H9 (cell line): Measurements from ENCODE around the gene BLTP3B. TPM values are rescaled to one million over a fixed set of nuclear protein-coding genes. Genes with fewer than 3 reads are reported as not detected.

Experiments used
- DNase-seq: peaks from one replicate; pipeline ENCODE4 v3.0.0-alpha.2; 2017
- H2AFZ ChIP-seq: one replicate; pipeline ENCODE4 v1.6.1; 2013; ENCODE audit warnings: mild to moderate bottlenecking, low read length, control low read depth, moderate library complexity
- H2AK5ac ChIP-seq: 2 replicates; pipeline ENCODE4 v1.6.1; 2013; ENCODE audit warnings: low read length, control low read depth, mixed read lengths; ENCODE audit not compliant: insufficient read length
- H2BK120ac ChIP-seq: one replicate; pipeline ENCODE4 v1.6.1; 2013; ENCODE audit warnings: low read depth, mild to moderate bottlenecking, low read length, control low read depth, inconsistent platforms; ENCODE audit not compliant: poor library complexity, severe bottlenecking
- H2BK12ac ChIP-seq: 2 replicates; pipeline ENCODE4 v1.6.1; 2013; ENCODE audit warnings: low read length, control low read depth, mixed read lengths, low read depth; ENCODE audit not compliant: insufficient read length
- H2BK15ac ChIP-seq: 2 replicates; pipeline ENCODE4 v1.6.1; 2013; ENCODE audit warnings: low read depth, low read length, control low read depth
- H2BK20ac ChIP-seq: one replicate; pipeline ENCODE4 v1.6.1; 2013; ENCODE audit warnings: low read depth, mild to moderate bottlenecking, low read length, control low read depth, inconsistent platforms; ENCODE audit not compliant: poor library complexity, severe bottlenecking
- H2BK5ac ChIP-seq: 2 replicates; pipeline ENCODE4 v1.6.1; 2013; ENCODE audit warnings: low read length, control low read depth, mixed read lengths; ENCODE audit not compliant: insufficient read length
- H3K14ac ChIP-seq: 2 replicates; pipeline ENCODE4 v1.6.1; 2013; ENCODE audit warnings: low read length, control low read depth; ENCODE audit not compliant: insufficient read depth
- H3K18ac ChIP-seq: 2 replicates; pipeline ENCODE4 v1.6.1; 2013; ENCODE audit warnings: low read depth, mild to moderate bottlenecking, mixed read lengths, low read length, control low read depth; ENCODE audit not compliant: insufficient read length
- H3K23ac ChIP-seq: 2 replicates; pipeline ENCODE4 v1.6.1; 2013; ENCODE audit warnings: low read length, control low read depth, mixed read lengths, low read depth; ENCODE audit not compliant: insufficient read length
- H3K23me2 ChIP-seq: 2 replicates; pipeline ENCODE4 v1.6.1; 2013; ENCODE audit warnings: low read depth, mild to moderate bottlenecking, mixed read lengths, low read length, control low read depth; ENCODE audit not compliant: insufficient read length, poor library complexity, severe bottlenecking
- H3K27ac ChIP-seq: 2 replicates; pipeline ENCODE4 v1.5.1; 2013; ENCODE audit warnings: low read length, control low read depth, mixed read lengths, low read depth; ENCODE audit not compliant: insufficient read length
- H3K27me3 ChIP-seq: 2 replicates; pipeline ENCODE4 v1.6.1; 2013; ENCODE audit warnings: low read length, control low read depth, inconsistent platforms; ENCODE audit not compliant: insufficient read depth
- H3K4ac ChIP-seq: 2 replicates; pipeline ENCODE4 v1.6.1; 2013; ENCODE audit warnings: low read depth, mild to moderate bottlenecking, control low read depth, inconsistent platforms, low read length, moderate library complexity
- H3K4me1 ChIP-seq: 2 replicates; pipeline ENCODE4 v1.6.1; 2013; ENCODE audit warnings: low read length, control low read depth, inconsistent platforms; ENCODE audit not compliant: insufficient read depth
- H3K4me2 ChIP-seq: 2 replicates; pipeline ENCODE4 v1.6.1; 2013; ENCODE audit warnings: low read length, control low read depth, mixed read lengths; ENCODE audit not compliant: insufficient read length, insufficient read depth
- H3K56ac ChIP-seq: 2 replicates; pipeline ENCODE4 v1.6.1; 2013; ENCODE audit warnings: low read depth, mild to moderate bottlenecking, mixed read lengths, low read length, control low read depth; ENCODE audit not compliant: insufficient read length
- H3K79me1 ChIP-seq: 2 replicates; pipeline ENCODE4 v1.6.1; 2013; ENCODE audit warnings: low read depth, mild to moderate bottlenecking, moderate library complexity, low read length, control low read depth, inconsistent platforms; ENCODE audit not compliant: insufficient read depth, poor library complexity, severe bottlenecking
- H3K79me2 ChIP-seq: 2 replicates; pipeline ENCODE4 v1.6.1; 2013; ENCODE audit warnings: low read length, control low read depth, inconsistent platforms; ENCODE audit not compliant: insufficient read depth
- H3K9ac ChIP-seq: 2 replicates; pipeline ENCODE4 v1.6.1; 2013; ENCODE audit warnings: low read length, control low read depth, mixed read lengths; ENCODE audit not compliant: insufficient read length; ENCODE audit errors: extremely low read depth
- H3K9me3 ChIP-seq: one replicate; pipeline ENCODE4 v1.6.1; 2013; ENCODE audit warnings: low read depth, low read length, inconsistent platforms; ENCODE audit not compliant: control insufficient read depth
- H3T11ph ChIP-seq: one replicate; pipeline ENCODE4 v1.6.1; 2013; ENCODE audit warnings: mild to moderate bottlenecking, low read length, control low read depth, inconsistent platforms
- H4K20me1 ChIP-seq: one replicate; pipeline ENCODE4 v1.6.1; 2013; ENCODE audit not compliant: control insufficient read depth, insufficient read length, insufficient read depth
- H4K5ac ChIP-seq: 2 replicates; pipeline ENCODE4 v1.6.1; 2013; ENCODE audit warnings: low read depth, mild to moderate bottlenecking, mixed read lengths, low read length, control low read depth; ENCODE audit not compliant: insufficient read length
- H4K8ac ChIP-seq: replicated peaks from 2 replicates; pipeline ENCODE4 v1.6.1; 2013; ENCODE audit warnings: low read length, control low read depth, mixed read lengths, low read depth; ENCODE audit not compliant: insufficient read length
- H4K91ac ChIP-seq: 2 replicates; pipeline ENCODE4 v1.6.1; 2013; ENCODE audit warnings: low read depth, mild to moderate bottlenecking, moderate library complexity, mixed read lengths, low read length, control low read depth; ENCODE audit not compliant: insufficient read length
- H3K27ac Mint-ChIP-seq, 3 experiments: 2 replicates in 2 of 3; 3 replicates in 1 of 3; pipeline ENCODE4 v1.8.0; 2020 to 2021; ENCODE audit warnings: mixed read lengths in 3 of 3, mild to moderate bottlenecking in 1 of 3, moderate library complexity in 1 of 3
- H3K27me3 Mint-ChIP-seq: 2 replicates; pipeline ENCODE4 v1.8.0; 2021; ENCODE audit warnings: low read depth, mild to moderate bottlenecking, moderate library complexity, mixed read lengths
- H3K36me3 Mint-ChIP-seq, 3 experiments: 2 replicates in 2 of 3; 3 replicates in 1 of 3; pipeline ENCODE4 v1.8.0; 2020 to 2021; ENCODE audit warnings: low read depth in 3 of 3, mixed read lengths in 3 of 3; ENCODE audit not compliant: insufficient read depth in 1 of 3
- H3K4me1 Mint-ChIP-seq, 2 experiments: 2 replicates each; pipeline ENCODE4 v1.8.0; 2020; ENCODE audit warnings: mixed read lengths in 2 of 2
- H3K4me3 Mint-ChIP-seq, 2 experiments: 2 replicates in 1 of 2; 3 replicates in 1 of 2; pipeline ENCODE4 v1.8.0; 2020 to 2021; ENCODE audit warnings: mild to moderate bottlenecking in 2 of 2, mixed read lengths in 2 of 2, moderate library complexity in 1 of 2
- H3K9me3 Mint-ChIP-seq, 2 experiments: 2 replicates in 1 of 2; 3 replicates in 1 of 2; pipeline ENCODE4 v1.8.0; 2020; ENCODE audit warnings: mild to moderate bottlenecking in 2 of 2, mixed read lengths in 2 of 2, moderate library complexity in 1 of 2
- CTCF ChIP-seq: fragments of 200-600 bp; sonication (generic); conservative IDR thresholded peaks from 3 replicates; pipeline ENCODE4 v1.8.0; 2021; ENCODE audit warnings: antibody characterized with exemption, mild to moderate bottlenecking
- WGBS: extraction: QIAGEN DNeasy Blood & Tissue Kit; methylation state at CpG from one replicate; pipeline ENCODE4 v1.1.7; 2013; ENCODE audit warnings: missing lambda C conversion rate, low lambda C conversion rate, mixed read lengths; ENCODE audit not compliant: insufficient read length; ENCODE audit errors: extremely low coverage; 5-methylcytosine and 5-hydroxymethylcytosine counted together
- total RNA-seq: library from RNA; stranded (reverse); gene quantifications from 2 replicates; pipeline ENCODE4 v1.2.1, GENCODE V29; 2021

The BLTP3B gene
- total RNA-seq, 1 experiment from 2014 or later: 20.7 TPM

- Histone ChIP-seq H3K9ac (no peak overlapping the region), H3K23me2 (no peaks in the 10 kb centered on the region), H2AFZ (no peak overlapping the region), H3K23ac (no peak overlapping the region), H4K5ac (no peak overlapping the region), H4K91ac (no peak overlapping the region), H2BK120ac (no peak overlapping the region), H3K79me1 (no peaks in the 10 kb centered on the region), H3T11ph (no peak overlapping the region), H3K56ac (no peak overlapping the region), H3K4me1 (no peaks in the 10 kb centered on the region), H3K27ac (no peak overlapping the region), H2BK5ac (no peak overlapping the region), H3K4me2 (no peak overlapping the region), H3K27me3 (no peaks in the 10 kb centered on the region), H3K18ac (no peak overlapping the region), H3K4ac (no peak overlapping the region), H2BK20ac (no peak overlapping the region), H3K14ac (no peak overlapping the region), H2AK5ac (no peak overlapping the region), H2BK15ac (no peak overlapping the region), H4K8ac (no peak overlapping the region), H3K79me2 (no peaks in the 10 kb centered on the region; the same call in 1 of the 2 replicates), H4K20me1 (no peaks in the 10 kb centered on the region), H3K9me3 (no peaks in the 10 kb centered on the region), H2BK12ac (no peak overlapping the region)
- no peaks in the 10 kb centered on the region for H3K9me3 Mint-ChIP-seq
- H3K27me3 Mint-ChIP-seq: no peaks in the 10 kb centered on the region
- no peak overlapping the region for H3K4me3 Mint-ChIP-seq
- DNase-seq: no peak
- H3K36me3 Mint-ChIP-seq: peaks cover 18 to 39% (median 19%) of the 10 kb centered on the region in 3 experiments
- no CpG with 5 or more reads among the region's 5 CpGs for WGBS
- TF ChIP-seq CTCF: no peak
- H3K4me1 Mint-ChIP-seq: peaks cover 2 to 3% of the 10 kb centered on the region in 2 experiments; a peak in 2 of 4 replicates
- H3K27ac Mint-ChIP-seq: no peak overlapping the region; a peak in 1 of 7 replicates
Observed at GRCh38 chr12:100187857-100188519, 45.3 kb upstream of the BLTP3B start.
